Measurements from ENCODE around the gene PTAFR.

PTAFR gene

DNA sequence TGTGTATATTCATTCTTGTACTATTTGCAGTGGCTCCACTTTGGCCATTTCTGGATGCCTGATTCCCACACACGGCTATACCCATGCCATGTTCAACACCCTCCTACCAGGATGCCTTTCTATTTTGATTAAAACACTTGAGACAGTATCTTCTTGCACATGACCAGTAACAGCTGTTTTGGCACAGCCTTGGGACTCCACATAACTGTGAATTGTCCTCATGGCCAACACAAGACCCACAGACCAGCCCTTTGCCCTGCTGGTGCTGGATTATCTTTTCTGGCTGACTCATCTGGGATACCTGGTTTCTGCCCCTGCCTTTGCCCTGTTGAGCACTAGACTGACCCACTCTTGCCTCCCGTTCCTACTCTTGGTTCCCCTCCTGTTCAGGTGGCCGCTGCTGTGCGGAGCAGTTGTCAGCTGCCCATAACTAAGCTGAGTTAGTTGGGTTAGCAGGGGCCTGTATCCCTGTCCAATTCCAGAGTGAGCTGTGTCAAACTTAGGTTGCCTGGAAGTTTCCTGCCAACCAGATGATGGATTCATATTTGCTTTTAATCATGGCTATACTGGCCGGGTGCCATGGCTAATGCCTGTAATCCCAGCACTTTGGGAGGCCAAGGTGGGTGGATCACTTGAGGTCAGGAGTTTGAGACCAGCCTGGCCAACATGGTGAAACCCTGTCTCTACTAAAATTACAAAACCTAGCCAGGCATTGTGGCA is 77.3 kb downstream of the PTAFR start:
- POLR2A ChIA-PET: no interaction called here
- TF ChIP-seq, protein P1, sequence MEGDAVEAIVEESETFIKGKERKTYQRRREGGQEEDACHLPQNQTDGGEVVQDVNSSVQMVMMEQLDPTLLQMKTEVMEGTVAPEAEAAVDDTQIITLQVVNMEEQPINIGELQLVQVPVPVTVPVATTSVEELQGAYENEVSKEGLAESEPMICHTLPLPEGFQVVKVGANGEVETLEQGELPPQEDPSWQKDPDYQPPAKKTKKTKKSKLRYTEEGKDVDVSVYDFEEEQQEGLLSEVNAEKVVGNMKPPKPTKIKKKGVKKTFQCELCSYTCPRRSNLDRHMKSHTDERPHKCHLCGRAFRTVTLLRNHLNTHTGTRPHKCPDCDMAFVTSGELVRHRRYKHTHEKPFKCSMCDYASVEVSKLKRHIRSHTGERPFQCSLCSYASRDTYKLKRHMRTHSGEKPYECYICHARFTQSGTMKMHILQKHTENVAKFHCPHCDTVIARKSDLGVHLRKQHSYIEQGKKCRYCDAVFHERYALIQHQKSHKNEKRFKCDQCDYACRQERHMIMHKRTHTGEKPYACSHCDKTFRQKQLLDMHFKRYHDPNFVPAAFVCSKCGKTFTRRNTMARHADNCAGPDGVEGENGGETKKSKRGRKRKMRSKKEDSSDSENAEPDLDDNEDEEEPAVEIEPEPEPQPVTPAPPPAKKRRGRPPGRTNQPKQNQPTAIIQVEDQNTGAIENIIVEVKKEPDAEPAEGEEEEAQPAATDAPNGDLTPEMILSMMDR (IDR thresholded peaks at IDR 0.05; ENCODE audit: control extremely low read depth, extremely low read depth, low read depth, missing control alignments): no peak
- no peak for DNase-seq (ENCODE audit: extremely low spot score)
- CTCF ChIA-PET: interaction anchor here (0.8 to 5.5 kb wide), 4 partner anchors 9 to 110 kb away, joined by 3 to 18 read pairs (median 7); no protein-coding TSS in a partner anchor
